ENCODE measurements around the gene MMP19.

MMP19 gene

GRCh38 chr12:55830601-55831446 lies 11.9 kb downstream of the MMP19 start:
- no peak for TF ChIP-seq CTCF (IDR thresholded peaks at IDR 0.05; ENCODE audit: borderline replicate concordance, insufficient read depth, low read depth, low read length)
- peak overlapping the region; percentile 65 for H3K4me3 ChIP-seq (ENCODE audit: low read depth, low read length)

GRCh38 chr12:55829967-55830600 lies 12.7 kb downstream of the MMP19 start:
- peak overlapping the region; percentile 65 for H3K4me3 ChIP-seq (ENCODE audit: low read depth, low read length)
- no peak for TF ChIP-seq CTCF (IDR thresholded peaks at IDR 0.05; ENCODE audit: borderline replicate concordance, insufficient read depth, low read depth, low read length)

- no peak for TF ChIP-seq CTCF (IDR thresholded peaks at IDR 0.05; ENCODE audit: borderline replicate concordance, insufficient read depth, low read depth, low read length)
These were observed 14.4 kb downstream of the MMP19 start for GRCh38 chr12:55828357-55828756.

GRCh38 chr12:55827806-55828205 lies 14.9 kb downstream of the MMP19 start:
- H3K4me3 ChIP-seq (ENCODE audit: low read depth, low read length) = no peak overlapping the region
- TF ChIP-seq CTCF (IDR thresholded peaks at IDR 0.05; ENCODE audit: borderline replicate concordance, insufficient read depth, low read depth, low read length) = no peak

More at GRCh38 chr12:55828357-55828756, 14.4 kb downstream of the MMP19 start:
- H3K4me3 ChIP-seq (ENCODE audit: low read depth, low read length) = peak overlapping the region; percentile 55

- H3K4me3 ChIP-seq (ENCODE audit: low read depth, low read length) = no peak overlapping the region
- no peak for TF ChIP-seq CTCF (IDR thresholded peaks at IDR 0.05; ENCODE audit: borderline replicate concordance, insufficient read depth, low read depth, low read length)
These were observed 18.0 kb downstream of the MMP19 start for GRCh38 chr12:55824726-55825125.

GRCh38 chr12:55823419-55823818 lies 19.3 kb downstream of the MMP19 start:
- no peak overlapping the region for H3K4me3 ChIP-seq (ENCODE audit: low read depth, low read length)
- no peak for TF ChIP-seq CTCF (IDR thresholded peaks at IDR 0.05; ENCODE audit: borderline replicate concordance, insufficient read depth, low read depth, low read length)

GRCh38 chr12:55822228-55822627 lies 20.5 kb downstream of the MMP19 start:
- no peak overlapping the region for H3K4me3 ChIP-seq (ENCODE audit: low read depth, low read length)
- TF ChIP-seq CTCF (IDR thresholded peaks at IDR 0.05; ENCODE audit: borderline replicate concordance, insufficient read depth, low read depth, low read length) = no peak

Measured in GM12875 (cell line).